IPS-18c (cell line): Measurements from ENCODE around the gene DSE.
"Not testable (repeated sequence)": the region's sequence is repeated elsewhere in the genome, so short reads cannot be mapped to it uniquely, and the experiment has no call there.

Source experiments
- H3K4me3 ChIP-seq: 2 replicates; pipeline ENCODE4 v1.7.0; 2013; ENCODE audit warnings: low read depth, mild to moderate bottlenecking, low read length, moderate library complexity; ENCODE audit not compliant: insufficient read depth
- H3K9me3 ChIP-seq: one replicate; pipeline ENCODE4 v1.6.1; 2013; ENCODE audit warnings: mild to moderate bottlenecking, low read length, moderate library complexity; ENCODE audit not compliant: control insufficient read depth, insufficient read depth

DSE gene

DNA sequence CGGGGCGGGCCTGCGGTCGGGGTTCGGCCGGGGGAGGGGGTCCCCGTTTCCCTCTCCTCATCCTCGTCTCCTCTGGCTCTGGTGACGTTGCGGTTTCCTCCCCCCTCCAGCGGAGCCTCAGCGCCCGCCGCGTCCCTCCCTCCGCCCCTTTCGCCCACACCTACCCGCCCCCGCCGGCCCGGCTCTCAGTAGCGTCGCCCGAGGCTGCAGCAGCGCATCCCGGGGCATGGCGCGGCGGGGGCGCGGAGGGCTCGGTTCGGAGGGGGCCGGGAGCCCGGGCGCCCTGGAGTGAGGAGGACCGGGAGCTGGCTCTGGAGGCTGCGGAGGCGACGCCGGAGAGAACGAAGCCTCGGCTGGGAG lies at the start of gene DSE:
Gene DSE (plus strand): TSS at position 188 of the 360 bp plus-strand sequence. CDS start 28,304 bp downstream, outside the sequence.
- Histone ChIP-seq H3K4me3 (peak within 1 kb of the TSS; percentile 91), H3K9me3 (no peaks in the 10 kb centered on the region)

DNA sequence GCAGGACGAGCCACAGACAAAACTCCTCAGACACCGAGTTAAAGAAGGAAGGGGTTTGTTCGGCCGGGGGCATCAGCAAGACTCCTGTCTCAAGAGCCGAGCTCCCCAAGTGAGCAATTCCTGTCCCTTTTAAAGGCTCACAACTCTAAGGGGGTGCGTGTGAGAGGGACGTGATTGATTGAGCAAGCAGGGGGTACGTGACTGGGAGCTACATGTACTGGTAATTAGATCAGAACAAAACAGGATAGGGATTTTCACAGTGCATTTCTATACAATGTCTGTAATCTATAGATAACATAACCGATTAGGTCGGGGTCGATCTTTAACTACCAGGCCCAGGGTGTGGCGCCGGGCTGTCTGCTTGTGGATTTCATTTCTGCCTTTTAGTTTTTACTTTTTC lies 48.8 kb upstream of the DSE start:
- not testable (repeated sequence) for H3K9me3 ChIP-seq, H3K4me3 ChIP-seq

DNA sequence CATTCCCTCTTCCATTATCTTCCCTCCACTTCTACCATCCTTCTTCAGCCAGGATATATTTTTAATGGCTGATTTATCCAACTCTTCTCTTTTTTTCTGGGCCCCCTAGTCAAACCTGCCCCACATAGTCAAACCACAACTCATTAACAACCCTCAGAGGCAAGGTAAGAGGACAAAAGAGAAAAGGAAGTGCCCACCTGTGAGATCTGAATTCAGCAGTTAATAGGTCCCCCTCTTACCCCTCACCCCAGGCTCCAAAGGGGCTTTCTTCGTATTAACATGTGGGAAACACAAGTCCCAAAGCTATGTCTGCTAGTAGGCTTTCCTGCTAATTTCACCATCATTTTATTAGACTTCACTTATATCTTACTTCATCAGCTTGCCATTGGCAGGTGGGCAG lies 46.9 kb upstream of the DSE start:
- no peak overlapping the region for H3K4me3 ChIP-seq
- H3K9me3 ChIP-seq, result no peaks in the 10 kb centered on the region

DNA sequence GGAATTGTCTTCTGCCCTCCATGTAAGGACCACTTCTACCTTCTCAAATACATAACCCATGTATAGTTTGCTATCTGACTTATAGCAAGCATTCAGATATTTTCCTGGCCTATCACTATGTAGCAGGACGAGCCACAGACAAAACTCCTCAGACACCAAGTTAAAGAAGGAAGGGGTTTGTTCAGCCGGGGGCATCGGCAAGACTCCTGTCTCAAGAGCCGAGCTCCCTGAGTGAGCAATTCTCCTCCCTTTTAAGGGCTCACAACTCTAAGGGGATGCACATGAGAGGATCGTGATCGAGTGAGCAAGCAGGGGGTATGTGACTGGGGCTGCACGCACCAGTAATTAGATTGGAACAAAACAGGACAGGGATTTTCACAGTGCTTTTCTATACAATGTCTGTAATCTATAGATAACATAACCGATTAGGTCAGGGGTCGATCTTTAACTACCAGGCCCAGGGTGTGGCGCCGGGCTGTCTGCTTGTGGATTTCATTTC lies 45.1 kb upstream of the DSE start:
- H3K4me3 ChIP-seq, H3K9me3 ChIP-seq: not testable (repeated sequence)

DNA sequence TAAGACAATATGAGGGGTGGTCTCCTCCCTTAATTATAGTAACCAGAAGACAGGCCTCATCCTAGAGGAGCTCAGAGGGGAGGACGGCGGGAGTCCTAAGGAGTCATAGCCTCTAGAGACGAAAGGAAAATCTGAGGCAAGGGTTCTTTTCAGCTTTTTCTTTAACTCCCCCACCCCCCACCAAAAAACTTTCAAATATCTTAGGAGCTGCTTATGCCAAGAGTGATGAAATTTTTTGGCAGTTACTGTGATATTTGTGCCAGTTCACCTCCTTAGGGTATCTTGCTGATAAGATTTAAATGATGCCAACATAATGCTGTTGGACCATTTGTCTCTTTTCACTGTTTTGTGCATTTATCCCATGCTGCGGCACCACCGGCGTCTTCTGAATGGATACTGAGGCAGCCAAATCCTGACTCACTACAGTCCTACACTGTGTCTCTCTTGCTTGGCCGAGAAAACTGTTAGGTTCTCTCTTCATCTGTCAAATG lies 44.5 kb upstream of the DSE start:
- Histone ChIP-seq H3K9me3 (no peaks in the 10 kb centered on the region), H3K4me3 (no peak overlapping the region)

DNA sequence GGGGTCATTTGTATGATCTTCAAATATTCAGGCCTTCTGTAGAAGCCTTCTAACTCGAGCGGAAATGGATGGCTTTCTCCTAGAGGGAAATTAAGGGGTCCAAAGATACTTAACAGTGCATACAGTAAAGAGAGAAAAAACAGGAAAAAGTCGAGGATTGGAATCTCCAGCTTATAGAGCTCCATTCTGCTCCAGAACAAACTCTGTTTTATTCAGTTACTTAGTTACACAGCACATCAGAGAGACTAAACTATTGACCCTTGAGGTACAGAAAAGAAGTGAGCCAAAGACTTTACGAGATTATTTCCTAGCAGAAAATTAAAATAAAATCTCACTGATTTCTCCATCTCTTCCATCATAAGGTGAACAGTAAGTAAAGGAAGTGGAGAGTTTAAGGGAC lies 43.8 kb upstream of the DSE start:
- H3K4me3 ChIP-seq, result no peak overlapping the region

DNA sequence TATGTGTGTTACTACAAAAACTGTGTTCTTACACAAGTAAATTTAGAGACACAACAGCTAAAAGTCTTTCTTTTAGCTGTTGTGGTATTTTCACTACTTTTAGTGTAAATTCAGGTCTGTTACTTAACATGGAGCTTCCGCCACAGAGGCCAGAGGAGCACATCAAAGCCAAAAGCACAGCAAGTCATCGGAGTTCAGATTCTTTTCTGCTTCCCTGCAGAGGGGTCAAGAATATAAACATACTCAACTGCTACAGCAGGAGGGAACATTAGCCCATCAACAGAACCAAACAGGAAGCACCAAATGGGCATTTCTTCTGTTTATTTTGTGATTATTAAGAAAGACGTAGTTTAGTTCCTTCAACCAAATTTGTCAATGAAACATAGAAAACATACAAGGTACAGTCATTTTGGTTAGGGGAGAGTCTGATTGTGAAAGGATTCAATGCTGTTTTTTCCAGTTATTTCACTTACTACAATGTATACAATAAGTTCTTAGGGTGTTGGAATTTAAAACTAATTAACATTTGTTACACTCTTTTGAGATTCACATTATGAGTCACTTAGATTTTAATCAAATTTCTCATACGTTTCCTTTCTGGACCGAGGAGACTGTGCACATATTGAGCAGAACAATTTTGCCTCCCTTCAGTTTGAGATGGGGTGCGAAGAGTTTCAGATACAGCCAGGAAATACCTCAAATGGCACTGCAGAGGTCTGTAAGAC lies 42.8 kb upstream of the DSE start:
- H3K9me3 ChIP-seq, result no peaks in the 10 kb centered on the region
- no peak overlapping the region for H3K4me3 ChIP-seq

More for the DNA sequence above, 43.8 kb upstream of the DSE start:
- no peaks in the 10 kb centered on the region for H3K9me3 ChIP-seq

DNA sequence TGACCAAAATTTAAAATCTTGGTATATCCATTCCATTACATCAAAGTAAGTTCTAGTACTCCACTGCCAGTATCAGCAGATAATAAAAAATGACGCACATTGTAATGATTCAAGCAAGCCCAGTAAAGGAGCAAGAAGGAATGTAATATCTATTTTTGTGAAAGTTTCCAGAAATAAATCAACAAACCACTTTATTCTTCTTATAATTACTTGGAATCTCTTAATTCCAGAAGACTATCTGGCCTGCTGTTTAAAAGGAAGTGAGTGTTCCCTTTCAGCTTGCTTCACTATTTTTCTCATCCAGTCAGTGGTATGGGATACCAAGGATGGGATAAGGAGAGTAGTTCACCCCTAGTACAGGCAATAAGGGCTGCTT lies 42.2 kb upstream of the DSE start:
- H3K9me3 ChIP-seq, result no peaks in the 10 kb centered on the region
- no peak overlapping the region for H3K4me3 ChIP-seq

DNA sequence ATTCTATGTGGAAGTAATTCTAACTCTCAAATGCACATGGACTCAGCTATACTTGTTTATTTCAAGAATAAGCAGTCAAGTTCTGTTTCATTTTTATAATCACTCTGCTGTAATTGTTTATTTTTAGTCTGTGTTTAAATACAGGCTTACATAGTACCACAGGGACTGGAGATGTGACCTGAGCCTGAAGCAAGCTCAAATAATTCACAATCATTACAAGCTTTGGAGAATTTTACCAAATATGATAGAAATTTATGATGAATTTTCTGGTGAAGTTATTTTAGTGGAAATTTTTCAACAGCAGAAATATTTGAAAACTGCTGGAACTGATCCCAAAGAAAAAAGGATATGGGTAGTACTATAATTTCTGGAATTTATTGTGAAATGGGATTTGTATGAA lies 41.6 kb upstream of the DSE start:
- Histone ChIP-seq H3K4me3 (no peak overlapping the region), H3K9me3 (no peaks in the 10 kb centered on the region)

DNA sequence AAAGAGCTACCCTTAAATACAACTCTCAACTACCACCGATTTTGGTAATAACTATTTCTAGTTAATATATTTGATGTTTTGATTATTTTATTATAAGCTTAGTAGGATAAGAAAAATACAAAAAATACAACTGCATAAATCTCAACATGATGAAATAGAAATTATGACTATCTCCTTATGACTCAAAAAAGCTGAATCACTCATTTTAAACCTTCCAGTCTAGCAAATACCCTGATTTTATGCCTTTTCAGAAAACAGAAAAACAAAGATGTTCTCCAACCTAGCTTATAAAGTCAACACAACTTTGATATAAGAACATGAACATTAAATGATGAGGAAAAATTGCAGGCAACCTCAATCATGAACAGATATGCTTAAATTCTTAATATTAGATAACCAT lies 40.2 kb upstream of the DSE start:
- H3K4me3 ChIP-seq, result no peak overlapping the region

DNA sequence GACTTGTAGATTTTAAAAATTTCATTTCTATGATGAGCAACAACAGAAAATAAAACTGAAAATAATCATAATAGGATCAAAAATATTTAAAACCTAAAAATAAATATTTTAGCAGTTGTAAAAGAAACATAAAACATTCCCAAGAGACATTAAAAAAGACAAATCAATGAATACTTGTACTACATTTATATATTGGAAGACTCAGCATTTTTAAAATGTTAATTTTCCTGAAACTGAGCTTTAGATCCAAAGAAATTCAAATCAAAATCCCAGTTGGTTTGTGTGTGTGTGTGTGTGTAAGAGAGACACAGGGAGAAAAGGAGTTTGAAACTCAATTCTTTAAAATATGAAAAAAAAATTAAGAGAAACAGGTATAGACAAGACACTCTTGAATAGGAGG lies 38.7 kb upstream of the DSE start:
- H3K9me3 ChIP-seq, result no peaks in the 10 kb centered on the region
- no peak overlapping the region for H3K4me3 ChIP-seq

More for the DNA sequence above, 40.2 kb upstream of the DSE start:
- H3K9me3 ChIP-seq, result no peaks in the 10 kb centered on the region

DNA sequence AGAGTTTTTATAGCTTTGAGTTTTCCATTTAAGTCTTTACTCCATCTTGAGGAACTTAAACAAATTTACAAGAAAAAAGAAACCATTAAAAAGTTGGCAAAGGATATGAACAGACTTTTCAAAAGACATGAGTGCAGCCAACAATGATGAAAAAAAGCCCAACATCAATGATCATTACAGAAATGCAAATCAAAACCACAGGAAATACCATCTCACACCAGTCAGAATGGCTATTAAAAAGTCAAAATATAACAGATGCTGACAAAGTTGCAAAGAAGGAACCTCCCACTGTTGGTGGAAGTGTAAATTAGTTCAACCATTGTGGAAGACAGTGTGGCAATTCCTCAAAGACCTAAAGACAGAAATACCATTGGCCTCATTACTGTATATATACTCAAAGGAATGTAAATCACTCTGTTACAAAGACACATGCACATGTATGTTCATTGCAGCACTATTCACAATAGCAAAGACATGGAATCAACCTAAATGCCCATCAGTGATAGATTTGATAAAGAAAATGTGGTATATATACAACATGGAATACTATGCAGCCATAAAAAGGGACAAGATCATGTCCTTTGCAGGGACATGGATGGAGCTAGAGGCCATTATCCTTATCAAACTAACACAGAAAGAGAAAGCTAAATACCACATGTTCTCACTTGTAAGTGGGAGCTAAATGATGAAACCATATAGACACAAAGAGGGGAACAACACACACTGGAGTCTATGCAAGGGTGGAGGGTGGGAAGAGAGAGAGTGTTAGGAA lies 35.9 kb upstream of the DSE start:
- not testable (repeated sequence) for H3K9me3 ChIP-seq, H3K4me3 ChIP-seq

DNA sequence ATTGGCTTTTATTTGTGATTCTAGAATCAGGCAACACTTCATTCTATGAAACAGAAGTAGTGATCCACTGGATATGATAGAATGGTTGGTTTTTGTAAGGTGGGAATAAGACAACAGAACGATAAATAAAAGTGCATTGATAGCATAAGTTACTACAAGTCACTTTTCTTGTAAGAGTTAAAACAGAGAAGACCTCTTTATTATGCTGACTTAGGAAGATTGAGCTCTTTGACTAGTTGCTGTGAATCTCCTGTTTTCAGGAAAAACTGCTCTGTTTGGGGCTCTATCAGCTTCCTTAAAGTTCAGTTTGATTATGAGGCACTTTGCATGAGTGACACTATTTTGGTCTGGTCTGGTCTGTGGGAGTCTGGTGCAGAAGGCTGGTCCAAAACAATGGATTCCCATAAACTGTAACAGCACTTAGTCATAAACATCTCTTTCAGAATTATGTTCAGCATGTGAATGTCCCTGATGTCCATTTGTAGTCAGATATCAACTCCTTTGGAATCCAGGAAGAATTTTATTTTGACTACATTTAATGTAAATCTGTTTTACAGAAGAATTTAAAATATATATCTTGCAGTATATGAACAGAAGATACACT lies 35.0 kb upstream of the DSE start:
- H3K4me3 ChIP-seq, result no peak overlapping the region
- H3K9me3 ChIP-seq, result no peaks in the 10 kb centered on the region

DNA sequence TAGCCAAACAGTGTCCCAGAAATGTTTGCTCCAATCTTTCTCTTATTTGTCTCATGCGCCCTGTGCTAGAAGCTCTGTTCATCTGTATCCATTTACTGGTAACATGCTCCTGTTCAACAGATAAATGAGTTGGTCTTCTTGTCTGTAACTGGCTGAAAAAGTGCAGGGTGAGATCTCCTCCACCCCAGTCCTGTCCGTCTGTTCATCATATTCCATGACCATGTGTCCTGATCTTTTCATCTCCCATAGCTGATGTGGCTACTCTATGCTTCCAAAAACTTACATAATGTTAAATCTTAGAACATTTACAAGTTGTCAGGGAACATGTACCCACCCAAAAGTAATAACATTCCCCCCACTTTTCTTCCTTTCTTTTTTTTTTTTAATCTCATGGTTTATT lies 31.8 kb upstream of the DSE start:
- Histone ChIP-seq H3K9me3 (no peaks in the 10 kb centered on the region), H3K4me3 (no peak overlapping the region)

DNA sequence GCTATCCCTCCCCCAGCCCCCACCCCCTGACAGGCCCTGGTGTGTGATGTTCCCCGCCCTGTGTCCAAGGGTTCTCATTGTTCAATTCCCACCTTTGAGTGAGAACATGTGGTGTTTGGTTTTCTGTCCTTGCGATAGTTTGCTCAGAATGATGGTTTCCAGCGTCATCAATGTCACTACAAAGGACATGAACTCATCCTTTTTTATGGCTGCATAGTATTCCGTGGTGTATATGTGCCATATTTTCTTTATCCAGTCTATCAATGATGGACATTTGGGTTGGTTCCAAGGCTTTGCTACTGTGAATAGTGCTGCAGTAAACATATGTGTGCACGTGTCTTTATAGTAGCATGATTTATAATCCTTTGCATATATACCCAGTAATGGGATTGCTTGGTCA lies 30.1 kb upstream of the DSE start:
- not testable (repeated sequence) for H3K9me3 ChIP-seq, H3K4me3 ChIP-seq

DNA sequence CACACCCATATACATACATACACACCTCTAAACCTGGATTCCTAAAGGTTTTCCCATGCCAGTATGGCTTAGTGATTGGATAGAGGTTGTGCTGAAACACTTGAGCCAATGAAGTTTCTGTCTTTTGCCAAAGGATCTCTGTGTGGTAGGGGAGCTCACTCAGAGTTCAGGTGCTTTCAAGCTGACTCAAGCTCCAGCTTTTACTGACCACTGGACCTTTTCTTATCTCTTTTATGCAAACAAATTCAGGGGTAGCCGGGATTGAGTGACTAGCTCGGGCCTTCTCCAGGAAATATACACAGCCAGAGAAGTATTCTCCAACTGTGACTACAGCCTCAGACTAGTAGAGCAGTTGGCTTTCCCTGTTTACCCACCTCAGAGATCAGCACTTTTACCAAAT lies 21.5 kb upstream of the DSE start:
- H3K9me3 ChIP-seq, result no peaks in the 10 kb centered on the region
- H3K4me3 ChIP-seq, result no peak overlapping the region

DNA sequence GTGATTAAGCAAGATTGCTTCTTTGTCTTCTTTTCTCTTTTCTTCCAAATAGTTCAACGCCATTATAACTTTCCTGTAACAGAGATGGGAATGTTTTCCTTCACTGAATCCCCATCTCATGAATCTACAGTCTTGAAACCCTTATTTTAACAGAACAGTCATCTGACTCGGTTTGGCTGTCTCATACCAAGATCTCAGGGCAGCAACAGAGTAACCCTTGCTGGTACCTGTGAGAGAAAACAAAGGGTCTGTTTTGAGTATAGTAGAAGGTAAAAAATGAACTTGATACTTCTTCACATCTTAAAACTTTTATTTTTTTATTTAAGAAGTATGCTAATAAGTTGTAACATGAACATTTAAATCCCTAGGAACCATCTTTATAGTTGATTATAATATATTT lies 19.6 kb upstream of the DSE start:
- Histone ChIP-seq H3K4me3 (no peak overlapping the region), H3K9me3 (no peaks in the 10 kb centered on the region)
